CD14-positive monocyte (primary cell): ENCODE results near the gene TNFSF10. TPM values are rescaled to one million over a fixed set of nuclear protein-coding genes. Genes with fewer than 3 reads are reported as not detected.

ENCODE experiments used
- DNase-seq, 3 donors: peaks; one replicate each; pipeline ENCODE4 v3.0.0-alpha.2; 2011 to 2022
- H2AFZ ChIP-seq: 2 replicates; pipeline ENCODE4 v1.6.0; 2012; ENCODE audit warnings: mild to moderate bottlenecking, low read depth, low read length, inconsistent platforms; ENCODE audit not compliant: insufficient read depth, poor library complexity, severe bottlenecking
- H3K27ac ChIP-seq, 2 donors: 1 replicate in 1 of 2; 2 replicates in 1 of 2; pipeline ENCODE4 v1.5.1; 2012 to 2013; ENCODE audit warnings: low read length in 2 of 2, control low read depth in 1 of 2, inconsistent platforms in 1 of 2, low read depth in 1 of 2, mild to moderate bottlenecking in 1 of 2
- H3K27me3 ChIP-seq, 2 donors: one replicate each; pipeline versions ENCODE4 v1.6.0 to v1.6.1; 2011 to 2013; ENCODE audit warnings: low read length in 2 of 2; ENCODE audit not compliant: control insufficient read depth in 2 of 2, insufficient read depth in 2 of 2
- H3K36me3 ChIP-seq, 2 donors: replicated peaks in 1 of 2; 1 replicate in 1 of 2; 2 replicates in 1 of 2; pipeline versions ENCODE4 v1.5.1 to v1.6.1; 2012 to 2013; ENCODE audit warnings: low read length in 2 of 2, control low read depth in 1 of 2, inconsistent platforms in 1 of 2, mild to moderate bottlenecking in 1 of 2; ENCODE audit not compliant: insufficient read depth in 2 of 2, control insufficient read depth in 1 of 2
- H3K4me1 ChIP-seq, 2 donors: 1 replicate in 1 of 2; 2 replicates in 1 of 2; pipeline versions ENCODE4 v1.5.1 to v1.6.1; 2012 to 2013; ENCODE audit warnings: low read length in 2 of 2, control low read depth in 1 of 2, inconsistent platforms in 1 of 2, mild to moderate bottlenecking in 1 of 2, moderate library complexity in 1 of 2; ENCODE audit not compliant: insufficient read depth in 2 of 2, control insufficient read depth in 1 of 2
- H3K4me2 ChIP-seq: replicated peaks from 2 replicates; pipeline ENCODE3; 2012; ENCODE audit warnings: low read length, moderate library complexity, mild to moderate bottlenecking; ENCODE audit not compliant: poor library complexity, severe bottlenecking; ENCODE audit errors: extremely low read depth
- H3K4me3 ChIP-seq, 3 experiments: fragments of 200-600 bp in 1 of 3; sonication (generic) in 1 of 3; replicated peaks in 1 of 3; 1 replicate in 2 of 3; 2 replicates in 1 of 3; pipeline ENCODE4 v1.5.1; 2011 to 2013; ENCODE audit warnings: low read length in 3 of 3, mild to moderate bottlenecking in 3 of 3, control low read depth in 2 of 3, low read depth in 2 of 3, inconsistent platforms in 1 of 3, moderate library complexity in 1 of 3
- H3K79me2 ChIP-seq: 2 replicates; pipeline ENCODE4 v1.6.0; 2012; ENCODE audit warnings: mild to moderate bottlenecking, control low read depth, inconsistent platforms, low read length, moderate library complexity; ENCODE audit not compliant: insufficient read depth
- H3K9ac ChIP-seq: 2 replicates; pipeline ENCODE4 v1.6.0; 2017; ENCODE audit warnings: low read length, mild to moderate bottlenecking; ENCODE audit not compliant: insufficient read depth, poor library complexity, severe bottlenecking
- H3K9me3 ChIP-seq, 2 donors: replicated peaks in 1 of 2; 1 replicate in 1 of 2; 2 replicates in 1 of 2; pipeline versions ENCODE4 v1.5.1 to v1.6.1; 2012 to 2013; ENCODE audit warnings: low read length in 2 of 2, control low read depth in 1 of 2; ENCODE audit not compliant: control insufficient read depth in 1 of 2, insufficient read depth in 1 of 2
- H4K20me1 ChIP-seq: 2 replicates; pipeline ENCODE4 v1.6.0; 2012; ENCODE audit warnings: mild to moderate bottlenecking, low read length, control low read depth, moderate library complexity; ENCODE audit not compliant: insufficient read depth
- H3K27ac Mint-ChIP-seq, 7 donors: one replicate each; pipeline ENCODE4 v1.8.0; 2020; ENCODE audit warnings: mild to moderate bottlenecking in 7 of 7, mixed read lengths in 7 of 7, moderate library complexity in 6 of 7, inconsistent platforms in 2 of 7
- H3K27me3 Mint-ChIP-seq, 3 donors: one replicate each; pipeline ENCODE4 v1.8.0; 2021 to 2022; ENCODE audit warnings: low read depth in 3 of 3, mild to moderate bottlenecking in 3 of 3, mixed read lengths in 3 of 3, moderate library complexity in 3 of 3, inconsistent platforms in 1 of 3
- H3K36me3 Mint-ChIP-seq, 2 donors: one replicate each; pipeline ENCODE4 v1.8.0; 2020; ENCODE audit warnings: mixed read lengths in 2 of 2, inconsistent platforms in 1 of 2, mild to moderate bottlenecking in 1 of 2
- H3K4me1 Mint-ChIP-seq: one replicate; pipeline ENCODE4 v1.8.0; 2020; ENCODE audit warnings: mild to moderate bottlenecking, mixed read lengths
- H3K4me3 Mint-ChIP-seq, 2 donors: one replicate each; pipeline ENCODE4 v1.8.0; 2020; ENCODE audit warnings: mild to moderate bottlenecking in 2 of 2, mixed read lengths in 2 of 2, moderate library complexity in 1 of 2
- H3K9me3 Mint-ChIP-seq, 7 donors: one replicate each; pipeline ENCODE4 v1.8.0; 2020 to 2022; ENCODE audit warnings: mixed read lengths in 7 of 7, mild to moderate bottlenecking in 6 of 7, moderate library complexity in 6 of 7, inconsistent platforms in 2 of 7
- WGBS: methylation state at CpG from one replicate; pipeline ENCODE4 v1.1.5; 2013; ENCODE audit warnings: missing lambda C conversion rate; ENCODE audit not compliant: insufficient coverage; 5-methylcytosine and 5-hydroxymethylcytosine counted together
- intact Hi-C, 2 donors: fragments of 100-400 bp; cut with micrococcal nuclease; formaldehyde crosslinking; loops; one replicate each; pipeline versions ENCODE4 v1.15.0 to v1.15.1; 2023
- polyA plus RNA-seq, 3 donors: library from polyadenylated mRNA; depleted of rRNA in 1 of 3; unstranded in 2 of 3; stranded (reverse) in 1 of 3; fragments of 300-500 nt in 2 of 3; fragments of >200 nt in 1 of 3; fragmentation: Illumina TruSeq in 2 of 3; gene quantifications; 1 replicate in 2 of 3; 2 replicates in 1 of 3; pipeline ENCODE4 v1.2.3, GENCODE V29; 2012 to 2021
- TF ChIP-seq, protein P1 (sequence below): fragments of 200-600 bp; IDR thresholded peaks from one replicate; pipeline ENCODE4 v1.8.0; 2022; ENCODE audit warnings: antibody characterized with exemption, mild to moderate bottlenecking

TNFSF10 gene
- polyA plus RNA-seq, 3 donors, result 146 to 293 (median 264) TPM

- intact Hi-C loops, result loop anchor here in 1 of 2 donors (10.0 kb wide), 1 partner anchor 50 kb away; no protein-coding TSS in a partner anchor
Observed at GRCh38 chr3:172544404-172544803, 21.2 kb upstream of the TNFSF10 start.

DNA sequence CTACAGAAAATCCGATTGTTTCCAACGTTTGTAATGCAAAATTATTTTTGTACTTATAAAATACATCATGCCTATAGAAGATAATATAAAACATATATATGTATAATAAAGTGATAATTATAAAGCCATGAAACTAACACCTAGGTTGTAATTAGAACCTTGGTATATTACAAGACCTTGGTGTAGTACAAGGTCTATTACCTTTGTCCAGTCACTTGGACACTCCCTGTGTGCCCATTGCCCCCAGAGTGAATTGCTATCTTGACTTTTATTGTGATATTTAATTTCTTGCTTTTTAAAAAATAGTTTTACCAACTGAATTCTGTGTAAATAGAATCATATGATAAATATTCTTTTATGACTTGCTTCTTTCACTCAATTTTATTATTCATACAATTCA, 20.7 kb upstream of the TNFSF10 start:
- no peak overlapping the region for H3K9ac ChIP-seq
- no peak overlapping the region for H3K4me2 ChIP-seq
- no peak overlapping the region for H3K4me3 ChIP-seq
- no peaks in the 10 kb centered on the region for H3K79me2 ChIP-seq
- no peaks in the 10 kb centered on the region for H3K27me3 ChIP-seq
- H3K4me1 ChIP-seq, result peaks cover 28 to 42% of the 10 kb centered on the region in 2 donors
- no peak overlapping the region for H3K4me3 Mint-ChIP-seq
- no peaks in the 10 kb centered on the region for H3K9me3 ChIP-seq
- DNase-seq, result no peak
- WGBS, result no CpG with 5 or more reads among the region's 2 CpGs
- no peak overlapping the region for H2AFZ ChIP-seq
- TF ChIP-seq, protein P1, sequence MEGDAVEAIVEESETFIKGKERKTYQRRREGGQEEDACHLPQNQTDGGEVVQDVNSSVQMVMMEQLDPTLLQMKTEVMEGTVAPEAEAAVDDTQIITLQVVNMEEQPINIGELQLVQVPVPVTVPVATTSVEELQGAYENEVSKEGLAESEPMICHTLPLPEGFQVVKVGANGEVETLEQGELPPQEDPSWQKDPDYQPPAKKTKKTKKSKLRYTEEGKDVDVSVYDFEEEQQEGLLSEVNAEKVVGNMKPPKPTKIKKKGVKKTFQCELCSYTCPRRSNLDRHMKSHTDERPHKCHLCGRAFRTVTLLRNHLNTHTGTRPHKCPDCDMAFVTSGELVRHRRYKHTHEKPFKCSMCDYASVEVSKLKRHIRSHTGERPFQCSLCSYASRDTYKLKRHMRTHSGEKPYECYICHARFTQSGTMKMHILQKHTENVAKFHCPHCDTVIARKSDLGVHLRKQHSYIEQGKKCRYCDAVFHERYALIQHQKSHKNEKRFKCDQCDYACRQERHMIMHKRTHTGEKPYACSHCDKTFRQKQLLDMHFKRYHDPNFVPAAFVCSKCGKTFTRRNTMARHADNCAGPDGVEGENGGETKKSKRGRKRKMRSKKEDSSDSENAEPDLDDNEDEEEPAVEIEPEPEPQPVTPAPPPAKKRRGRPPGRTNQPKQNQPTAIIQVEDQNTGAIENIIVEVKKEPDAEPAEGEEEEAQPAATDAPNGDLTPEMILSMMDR, result no peak
- H3K27me3 Mint-ChIP-seq, result peaks cover 0 to 1% (median 0%) of the 10 kb centered on the region in 3 donors
- H3K9me3 Mint-ChIP-seq, result peaks cover 0 to 5% (median 0%) of the 10 kb centered on the region in 7 donors
- peaks cover 42% of the 10 kb centered on the region for H3K4me1 Mint-ChIP-seq
- H3K36me3 ChIP-seq, result no peaks in the 10 kb centered on the region
- intact Hi-C loops, result loop anchor here in 1 of 2 donors (10.0 kb wide), 1 partner anchor 51 kb away; no protein-coding TSS in a partner anchor
- no peak overlapping the region for H3K27ac Mint-ChIP-seq
- H3K36me3 Mint-ChIP-seq, result no peaks in the 10 kb centered on the region
- H3K27ac ChIP-seq, result no peak overlapping the region
- H4K20me1 ChIP-seq, result no peaks in the 10 kb centered on the region

More at GRCh38 chr3:172544404-172544803, 21.2 kb upstream of the TNFSF10 start:
- TF ChIP-seq, protein P1, result no peak
- peaks cover 0 to 5% (median 0%) of the 10 kb centered on the region in 7 donors for H3K9me3 Mint-ChIP-seq
- no peaks in the 10 kb centered on the region for H3K36me3 Mint-ChIP-seq
- Histone ChIP-seq H2AFZ (no peak overlapping the region), H3K9me3 (no peaks in the 10 kb centered on the region), H3K9ac (no peak overlapping the region), H3K79me2 (no peaks in the 10 kb centered on the region), H3K4me1 (peaks cover 27 to 41% of the 10 kb centered on the region in 2 donors), H4K20me1 (no peaks in the 10 kb centered on the region), H3K36me3 (no peaks in the 10 kb centered on the region), H3K27ac (no peak overlapping the region), H3K4me3 (no peak overlapping the region), H3K27me3 (no peaks in the 10 kb centered on the region), H3K4me2 (no peak overlapping the region)
- H3K4me1 Mint-ChIP-seq, result peaks cover 40% of the 10 kb centered on the region
- no CpG with 5 or more reads among the region's 2 CpGs for WGBS
- DNase-seq, result no peak
- H3K4me3 Mint-ChIP-seq, result no peak overlapping the region
- peaks cover 0 to 1% (median 0%) of the 10 kb centered on the region in 3 donors for H3K27me3 Mint-ChIP-seq
- no peak overlapping the region for H3K27ac Mint-ChIP-seq
